Adrenal gland (tissue), 5 donors: Measurements from ENCODE around the gene PGM2.

ENCODE experiments used
- CTCF ChIP-seq, 6 experiments: fragments of 450-650 bp in 4 of 6; fragments of 200-600 bp in 2 of 6; sonication (generic) in 1 of 6; IDR thresholded peaks; 1 replicate in 5 of 6; 2 replicates in 1 of 6; pipeline versions ENCODE4 v1.5.1 to v1.8.0; 2016 to 2021; ENCODE audit warnings: antibody characterized with exemption in 6 of 6, mild to moderate bottlenecking in 2 of 6, moderate library complexity in 1 of 6
- POLR2A ChIP-seq, 2 donors: fragments of 450-650 bp; IDR thresholded peaks; one replicate each; pipeline ENCODE4 v1.6.1; 2017; ENCODE audit warnings: antibody characterized with exemption in 2 of 2, mild to moderate bottlenecking in 2 of 2, moderate library complexity in 1 of 2
- donor health status: DM: no; HTN: no; CAD: no.

GRCh38 chr4:37825968-37826294 is 555 bp upstream of the PGM2 start:
- no peak for TF ChIP-seq CTCF (IDR thresholded peaks at IDR 0.05)
- TF ChIP-seq POLR2A (IDR thresholded peaks at IDR 0.05) = no peak
